Measurements from ENCODE around the gene MAD2L1BP. TPM values are rescaled to one million over a fixed set of nuclear protein-coding genes. Genes with fewer than 3 reads are reported as not detected.

The MAD2L1BP gene
- total RNA-seq, 1 experiment from 2014 or later, result 36.6 TPM

DNA sequence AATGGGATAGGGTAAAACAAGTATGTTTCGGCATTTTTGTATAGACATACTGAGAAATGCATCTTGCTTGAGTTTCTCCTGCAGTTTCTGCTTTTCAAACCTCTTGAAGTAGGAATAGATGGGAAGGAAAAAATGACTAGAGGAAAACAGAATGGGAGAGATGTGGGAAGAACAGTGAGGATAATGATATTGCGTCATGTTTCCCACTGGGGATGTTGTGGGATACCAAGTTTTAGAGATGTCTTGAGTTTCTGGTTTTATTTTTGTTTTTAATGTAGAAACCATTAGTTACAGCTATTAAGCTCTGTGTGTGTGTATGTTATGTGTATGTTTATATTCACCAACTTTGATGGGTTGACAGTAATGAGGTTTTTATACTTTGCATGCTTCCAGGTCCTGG is 35.0 kb upstream of the MAD2L1BP start:
- TF ChIP-seq, protein P1, sequence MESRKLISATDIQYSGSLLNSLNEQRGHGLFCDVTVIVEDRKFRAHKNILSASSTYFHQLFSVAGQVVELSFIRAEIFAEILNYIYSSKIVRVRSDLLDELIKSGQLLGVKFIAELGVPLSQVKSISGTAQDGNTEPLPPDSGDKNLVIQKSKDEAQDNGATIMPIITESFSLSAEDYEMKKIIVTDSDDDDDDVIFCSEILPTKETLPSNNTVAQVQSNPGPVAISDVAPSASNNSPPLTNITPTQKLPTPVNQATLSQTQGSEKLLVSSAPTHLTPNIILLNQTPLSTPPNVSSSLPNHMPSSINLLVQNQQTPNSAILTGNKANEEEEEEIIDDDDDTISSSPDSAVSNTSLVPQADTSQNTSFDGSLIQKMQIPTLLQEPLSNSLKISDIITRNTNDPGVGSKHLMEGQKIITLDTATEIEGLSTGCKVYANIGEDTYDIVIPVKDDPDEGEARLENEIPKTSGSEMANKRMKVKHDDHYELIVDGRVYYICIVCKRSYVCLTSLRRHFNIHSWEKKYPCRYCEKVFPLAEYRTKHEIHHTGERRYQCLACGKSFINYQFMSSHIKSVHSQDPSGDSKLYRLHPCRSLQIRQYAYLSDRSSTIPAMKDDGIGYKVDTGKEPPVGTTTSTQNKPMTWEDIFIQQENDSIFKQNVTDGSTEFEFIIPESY (IDR thresholded peaks at IDR 0.05; ENCODE audit: extremely low read depth, insufficient replicate concordance, low read length), result no peak
- TF ChIP-seq POLR2AphosphoS5 (IDR thresholded peaks at IDR 0.05; ENCODE audit: low read depth, low read length) (no peak), TCF7L2 (IDR thresholded peaks at IDR 0.05; ENCODE audit: borderline replicate concordance, extremely low read depth, insufficient read depth, insufficient read length) (no peak), ZFX (IDR thresholded peaks at IDR 0.05) (no peak), ZNF274 (IDR thresholded peaks at IDR 0.05; ENCODE audit: low read depth, low read length) (no peak), SP1 (IDR thresholded peaks at IDR 0.05; ENCODE audit: low read depth) (no peak), EZH2 (IDR thresholded peaks at IDR 0.05) (no peak), SIN3A (IDR thresholded peaks at IDR 0.05; ENCODE audit: low read depth) (no peak), RAD21 (IDR thresholded peaks at IDR 0.05; ENCODE audit: low read depth) (no peak), EZH2phosphoT487 (IDR thresholded peaks at IDR 0.05; ENCODE audit: borderline replicate concordance) (no peak), EGR1 (IDR thresholded peaks at IDR 0.05; ENCODE audit: low read depth) (no peak), CBX3 (IDR thresholded peaks at IDR 0.05; ENCODE audit: low read depth) (no peak)
- TF ChIP-seq, protein P2, sequence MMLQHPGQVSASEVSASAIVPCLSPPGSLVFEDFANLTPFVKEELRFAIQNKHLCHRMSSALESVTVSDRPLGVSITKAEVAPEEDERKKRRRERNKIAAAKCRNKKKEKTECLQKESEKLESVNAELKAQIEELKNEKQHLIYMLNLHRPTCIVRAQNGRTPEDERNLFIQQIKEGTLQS (IDR thresholded peaks at IDR 0.05), result no peak
- TF ChIP-seq, protein P3, sequence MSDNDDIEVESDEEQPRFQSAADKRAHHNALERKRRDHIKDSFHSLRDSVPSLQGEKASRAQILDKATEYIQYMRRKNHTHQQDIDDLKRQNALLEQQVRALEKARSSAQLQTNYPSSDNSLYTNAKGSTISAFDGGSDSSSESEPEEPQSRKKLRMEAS (IDR thresholded peaks at IDR 0.05), result no peak
- TF ChIP-seq, protein P4, sequence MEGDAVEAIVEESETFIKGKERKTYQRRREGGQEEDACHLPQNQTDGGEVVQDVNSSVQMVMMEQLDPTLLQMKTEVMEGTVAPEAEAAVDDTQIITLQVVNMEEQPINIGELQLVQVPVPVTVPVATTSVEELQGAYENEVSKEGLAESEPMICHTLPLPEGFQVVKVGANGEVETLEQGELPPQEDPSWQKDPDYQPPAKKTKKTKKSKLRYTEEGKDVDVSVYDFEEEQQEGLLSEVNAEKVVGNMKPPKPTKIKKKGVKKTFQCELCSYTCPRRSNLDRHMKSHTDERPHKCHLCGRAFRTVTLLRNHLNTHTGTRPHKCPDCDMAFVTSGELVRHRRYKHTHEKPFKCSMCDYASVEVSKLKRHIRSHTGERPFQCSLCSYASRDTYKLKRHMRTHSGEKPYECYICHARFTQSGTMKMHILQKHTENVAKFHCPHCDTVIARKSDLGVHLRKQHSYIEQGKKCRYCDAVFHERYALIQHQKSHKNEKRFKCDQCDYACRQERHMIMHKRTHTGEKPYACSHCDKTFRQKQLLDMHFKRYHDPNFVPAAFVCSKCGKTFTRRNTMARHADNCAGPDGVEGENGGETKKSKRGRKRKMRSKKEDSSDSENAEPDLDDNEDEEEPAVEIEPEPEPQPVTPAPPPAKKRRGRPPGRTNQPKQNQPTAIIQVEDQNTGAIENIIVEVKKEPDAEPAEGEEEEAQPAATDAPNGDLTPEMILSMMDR (IDR thresholded peaks at IDR 0.05 in 2 of 3, conservative IDR thresholded peaks at IDR 0.05 in 1 of 3; ENCODE audit: borderline replicate concordance in 1 of 3, insufficient read depth in 1 of 3, low read depth in 2 of 3, low read length in 2 of 3), result no peak
- no peak overlapping the region for H3K9ac ChIP-seq (ENCODE audit: low read length)
- no peak overlapping the region for H3K4me2 ChIP-seq (ENCODE audit: low read length)
- no peaks in the 10 kb centered on the region for H3K9me3 ChIP-seq (ENCODE audit: control insufficient read depth in 1 of 2, insufficient read depth in 1 of 2, low read depth in 1 of 2, low read length in 2 of 2)
- no peak overlapping the region for H3K4me3 ChIP-seq (replicated peaks in 1 of 2; ENCODE audit: low read depth in 1 of 2, low read length in 2 of 2)
- no peaks in the 10 kb centered on the region for H3K4me1 ChIP-seq (ENCODE audit: control insufficient read depth in 1 of 2, insufficient read depth in 2 of 2, low read length in 2 of 2)
- H4K20me1 ChIP-seq (ENCODE audit: insufficient read depth), result no peaks in the 10 kb centered on the region
- no peak overlapping the region for H2AFZ ChIP-seq (ENCODE audit: low read depth, low read length, poor library complexity, severe bottlenecking)
- ATAC-seq (no peak), DNase-seq (ENCODE audit: low read depth, low spot score) (no peak)
- ChIA-PET CTCF (interaction anchor here (0.6 kb wide), 1 partner anchor 68 kb away, joined by 3 read pairs; no protein-coding TSS in a partner anchor), RAD21 (ENCODE audit: low non-redundant PET in 1 of 2, low total read pairs in 2 of 2, uncharacterized antibody in 2 of 2, unreplicated experiment in 2 of 2) (no interaction called here), POLR2A (no interaction called here)
- H3K9me2 ChIP-seq (ENCODE audit: insufficient read depth), result no peaks in the 10 kb centered on the region
- no peaks in the 10 kb centered on the region for H3K27me3 ChIP-seq (ENCODE audit: insufficient read depth, low read length)
- H3K36me3 ChIP-seq (ENCODE audit: control insufficient read depth in 1 of 2, insufficient read depth in 2 of 2, low read length in 2 of 2), result peaks cover 18 to 25% of the 10 kb centered on the region in 2 experiments
- no TSS peak for BruUV-seq (replicated peaks)
- no peak overlapping the region for H3K27ac ChIP-seq (ENCODE audit: low read depth, low read length)
- H3K79me2 ChIP-seq (ENCODE audit: insufficient read depth, low read length), result no peaks in the 10 kb centered on the region
- intact Hi-C loops (cut with micrococcal nuclease), result no loop called here
